NCI-H446 treated with DMSO at 0.1 percent for 48 hours (cell line): ENCODE data around the gene SOD3.

ENCODE experiments used
- DNase-seq: peaks from one replicate; lab custom pipeline; 2025; lab: John Stamatoyannopoulos, UW

The SOD3 gene

GRCh38 chr4:24805067-24805466, 9.7 kb downstream of the SOD3 start:
- no peak for DNase-seq

- DNase-seq = no peak
Measured at GRCh38 chr4:24805566-24805965, 10.2 kb downstream of the SOD3 start.

GRCh38 chr4:24806206-24806990, 11.0 kb downstream of the SOD3 start:
- no peak for DNase-seq

GRCh38 chr4:24807611-24808010, 12.2 kb downstream of the SOD3 start:
- no peak for DNase-seq

GRCh38 chr4:24808261-24808660, 12.9 kb downstream of the SOD3 start:
- DNase-seq = no peak

GRCh38 chr4:24808955-24809354, 13.6 kb downstream of the SOD3 start:
- no peak for DNase-seq

- DNase-seq = no peak
Measured at GRCh38 chr4:24809376-24809775, 14.0 kb downstream of the SOD3 start.

- no peak for DNase-seq
Measured at GRCh38 chr4:24809815-24810405, 14.5 kb downstream of the SOD3 start.

- DNase-seq = no peak
Measured at GRCh38 chr4:24810871-24811631, 15.7 kb downstream of the SOD3 start.

GRCh38 chr4:24813732-24814131, 18.4 kb downstream of the SOD3 start:
- no peak for DNase-seq

GRCh38 chr4:24816797-24817196, 21.4 kb downstream of the SOD3 start:
- no peak for DNase-seq

GRCh38 chr4:24820541-24820940, 25.2 kb downstream of the SOD3 start:
- DNase-seq = no peak

GRCh38 chr4:24824720-24825119, 29.3 kb downstream of the SOD3 start:
- DNase-seq = no peak

GRCh38 chr4:24831637-24832036, 36.3 kb downstream of the SOD3 start:
- no peak for DNase-seq

- no peak for DNase-seq
Measured at GRCh38 chr4:24835696-24836095, 40.3 kb downstream of the SOD3 start.

GRCh38 chr4:24836661-24837242, 41.4 kb downstream of the SOD3 start:
- no peak for DNase-seq

GRCh38 chr4:24837336-24837735, 42.0 kb downstream of the SOD3 start:
- no peak for DNase-seq

- no peak for DNase-seq
Measured at GRCh38 chr4:24837781-24838180, 42.4 kb downstream of the SOD3 start.

GRCh38 chr4:24840362-24840761, 45.0 kb downstream of the SOD3 start:
- DNase-seq = no peak

GRCh38 chr4:24840826-24841543, 45.6 kb downstream of the SOD3 start:
- DNase-seq = no peak

GRCh38 chr4:24842356-24842755, 47.0 kb downstream of the SOD3 start:
- DNase-seq = no peak

GRCh38 chr4:24843096-24843495, 47.7 kb downstream of the SOD3 start:
- DNase-seq = no peak
